Activated CD4-positive, CD25-positive, alpha-beta regulatory T cell treated with anti-CD3 and anti-CD28 coated beads, Interleukin-2, amount 50 U/mL, for 24 hours (primary cell): ENCODE results near the gene FN3K.
"Not testable (repeated sequence)": the region's sequence is repeated elsewhere in the genome, so short reads cannot be mapped to it uniquely, and the experiment has no call there.

Experiments used
- ATAC-seq, 2 donors: fragments of 150-1000 bp; cut with Tn5 transposase; one replicate each; pipeline ENCODE4 v1.10.0; 2021; ENCODE audit warnings: mild to moderate bottlenecking in 1 of 2, moderate library complexity in 1 of 2

The FN3K gene

GRCh38 chr17:82737967-82738877 is 2.8 kb downstream of the FN3K start:
- ATAC-seq, result no peak

GRCh38 chr17:82740906-82741759 is 5.7 kb downstream of the FN3K start:
- ATAC-seq, result no peak

GRCh38 chr17:82743344-82744219 is 8.2 kb downstream of the FN3K start:
- no peak for ATAC-seq

- not testable (repeated sequence) for ATAC-seq
Observed at GRCh38 chr17:82744736-82745135, 9.3 kb downstream of the FN3K start.

GRCh38 chr17:82745524-82745923 is 10.1 kb downstream of the FN3K start:
- no peak for ATAC-seq

- ATAC-seq, result no peak
Observed at GRCh38 chr17:82748756-82749155, 13.3 kb downstream of the FN3K start.

GRCh38 chr17:82750241-82750908 is 15.0 kb downstream of the FN3K start:
- no peak for ATAC-seq

- peak; percentile 33 to 57 for ATAC-seq
Observed at GRCh38 chr17:82751171-82751570, 15.8 kb downstream of the FN3K start.

- peak; percentile 74 to 78 for ATAC-seq
Observed at GRCh38 chr17:82751571-82752370, 16.4 kb downstream of the FN3K start, which contains the start of gene TBCD. TSS of gene TBCD (plus strand) at chr17:82752065. CDS start at chr17:82752194, 129 bp downstream.

GRCh38 chr17:82752371-82753200 is 17.2 kb downstream of the FN3K start:
- ATAC-seq, result peak; percentile 23 to 31

GRCh38 chr17:82753201-82753464 is 17.7 kb downstream of the FN3K start:
- ATAC-seq, result no peak

- no peak for ATAC-seq
Observed at GRCh38 chr17:82754297-82755208, 19.1 kb downstream of the FN3K start.

- no peak for ATAC-seq
Observed at GRCh38 chr17:82756166-82756565, 20.8 kb downstream of the FN3K start.

- no peak for ATAC-seq
Observed at GRCh38 chr17:82765371-82765770, 30.0 kb downstream of the FN3K start.

GRCh38 chr17:82767041-82767754 is 31.8 kb downstream of the FN3K start:
- no peak for ATAC-seq

- no peak for ATAC-seq
Observed at GRCh38 chr17:82769041-82769440, 33.6 kb downstream of the FN3K start.

GRCh38 chr17:82772026-82772425 is 36.6 kb downstream of the FN3K start:
- no peak for ATAC-seq

GRCh38 chr17:82774456-82774855 is 39.0 kb downstream of the FN3K start:
- not testable (repeated sequence) for ATAC-seq
